ENCODE measurements around the gene CDKL4. TPM values are rescaled to one million over a fixed set of nuclear protein-coding genes. Genes with fewer than 3 reads are reported as not detected.

CDKL4 gene
- total RNA-seq, 1 donor from 2014 or later, result 0.20 TPM

- no peak overlapping the region for H3K4me3 Mint-ChIP-seq (ENCODE audit: unreplicated experiment)
- no peak for TF ChIP-seq CTCF (IDR thresholded peaks at IDR 0.05)
- no peaks in the 10 kb centered on the region for H3K36me3 Mint-ChIP-seq (ENCODE audit: low read depth)
- H3K27me3 Mint-ChIP-seq (ENCODE audit: low read depth), result no peaks in the 10 kb centered on the region
- peaks cover 21% of the 10 kb centered on the region for H3K4me1 Mint-ChIP-seq (ENCODE audit: low read depth)
- no peak overlapping the region for H3K27ac Mint-ChIP-seq (ENCODE audit: unreplicated experiment)
- no peak for DNase-seq (ENCODE audit: low spot score)
- H3K9me3 Mint-ChIP-seq (ENCODE audit: low read depth), result no peaks in the 10 kb centered on the region
These were observed 114.8 kb downstream of the CDKL4 start for GRCh38 chr2:39128919-39129391.

GRCh38 chr2:39127973-39128372, 115.8 kb downstream of the CDKL4 start:
- Mint-ChIP-seq H3K4me1 (ENCODE audit: low read depth) (peaks cover 31% of the 10 kb centered on the region), H3K4me3 (ENCODE audit: unreplicated experiment) (no peak overlapping the region), H3K36me3 (ENCODE audit: low read depth) (no peaks in the 10 kb centered on the region), H3K9me3 (ENCODE audit: low read depth) (no peaks in the 10 kb centered on the region), H3K27ac (ENCODE audit: unreplicated experiment) (no peak overlapping the region), H3K27me3 (ENCODE audit: low read depth) (no peaks in the 10 kb centered on the region)
- no peak for TF ChIP-seq CTCF (IDR thresholded peaks at IDR 0.05)
- no peak for DNase-seq (ENCODE audit: low spot score)

Other genes with a start within 250 kb of the CDKL4 start
- 37.2 to 43.4 TPM (median 40.2 TPM) in 3 replicates for gene SOS1, start 122.9 kb downstream of the CDKL4 start, total RNA-seq
- gene MAP4K3, start 193.3 kb upstream of the CDKL4 start, total RNA-seq, result 30.9 to 42.9 TPM (median 35.3 TPM) in 3 replicates